ENCODE measurements around the gene DNAL1. TPM values are rescaled to one million over a fixed set of nuclear protein-coding genes. Genes with fewer than 3 reads are reported as not detected.

DNAL1 gene
- total RNA-seq, 2 donors from 2014 or later = 3.9 to 7.6 TPM

DNA sequence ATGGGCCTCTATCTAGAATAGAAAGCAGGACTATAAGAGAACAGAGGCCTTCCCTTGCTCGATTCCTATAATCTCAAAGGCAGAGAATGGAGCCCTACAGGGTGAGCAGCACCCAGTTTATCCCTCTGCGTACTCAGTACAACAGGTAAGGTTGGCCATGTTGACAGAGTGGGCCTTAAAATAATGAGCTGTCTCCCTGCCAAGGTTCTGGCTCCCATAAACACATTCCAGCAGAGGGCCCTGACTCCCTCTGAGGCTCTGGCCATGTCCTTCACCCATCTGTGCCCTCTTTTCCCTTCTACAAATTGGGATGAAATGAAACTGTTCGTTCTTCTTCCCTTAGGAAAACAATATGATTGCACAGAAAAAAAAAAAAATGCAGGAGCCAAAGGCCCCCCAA is 86.3 kb downstream of the DNAL1 start:
- H3K36me3 Mint-ChIP-seq (ENCODE audit: low read depth) = peaks cover 100% of the 10 kb centered on the region
- H3K9me3 Mint-ChIP-seq = no peaks in the 10 kb centered on the region
- H3K4me1 Mint-ChIP-seq = peaks cover 12% of the 10 kb centered on the region
- no peak for ATAC-seq (replicated peaks)
- no peak overlapping the region for H3K27ac Mint-ChIP-seq
- H3K27me3 Mint-ChIP-seq = no peaks in the 10 kb centered on the region
- no peak overlapping the region for H3K4me3 Mint-ChIP-seq

DNA sequence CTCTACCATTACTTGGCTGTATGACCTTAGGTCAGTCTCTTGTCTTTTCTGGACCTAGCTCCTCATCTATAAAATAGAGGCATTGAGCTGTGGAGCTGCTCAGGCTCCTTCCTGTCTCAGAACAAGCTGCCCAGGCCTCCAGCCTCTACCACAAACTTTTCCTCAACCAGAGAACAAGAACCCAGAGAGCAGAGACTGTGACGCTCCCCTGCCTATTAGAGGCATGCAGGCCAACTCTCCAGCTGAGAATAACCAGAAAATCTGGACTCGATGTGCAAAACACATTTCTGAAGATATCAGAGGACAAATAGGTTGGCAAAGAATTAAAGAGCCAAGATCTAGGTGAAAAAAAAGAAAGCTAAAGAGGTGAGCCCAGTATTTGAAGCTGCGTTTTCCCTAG is 87.2 kb downstream of the DNAL1 start:
- Mint-ChIP-seq H3K27ac (peak overlapping the region; percentile 70), H3K4me3 (no peak overlapping the region), H3K9me3 (no peaks in the 10 kb centered on the region), H3K4me1 (peaks cover 12% of the 10 kb centered on the region), H3K27me3 (no peaks in the 10 kb centered on the region), H3K36me3 (ENCODE audit: low read depth) (peaks cover 100% of the 10 kb centered on the region)
- ATAC-seq (replicated peaks) = no peak

DNA sequence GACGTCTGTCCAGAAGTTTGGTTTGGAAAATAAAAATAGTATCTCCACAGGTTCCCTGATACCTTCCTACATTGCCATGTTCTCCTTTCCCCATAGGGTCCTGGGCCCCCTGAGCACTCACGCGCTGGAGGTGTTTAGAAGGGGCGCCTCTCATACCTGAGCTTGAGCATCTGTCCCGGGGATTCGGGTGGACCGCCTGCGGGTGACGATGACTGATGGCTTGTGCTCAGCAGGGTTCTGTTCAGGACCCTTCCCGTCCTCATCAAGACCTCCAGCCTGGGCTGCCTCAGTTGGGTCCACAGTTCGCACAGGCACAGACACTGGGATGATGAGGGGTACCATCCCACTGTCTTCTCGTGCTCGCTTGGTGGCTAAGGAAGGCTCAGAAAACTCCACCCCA is 92.1 kb downstream of the DNAL1 start:
- peaks cover 8% of the 10 kb centered on the region for H3K4me1 Mint-ChIP-seq
- H3K4me3 Mint-ChIP-seq = no peak overlapping the region
- no peaks in the 10 kb centered on the region for H3K27me3 Mint-ChIP-seq
- no peak for ATAC-seq (replicated peaks)
- peaks cover 97% of the 10 kb centered on the region for H3K36me3 Mint-ChIP-seq (ENCODE audit: low read depth)
- no peaks in the 10 kb centered on the region for H3K9me3 Mint-ChIP-seq
- no peak overlapping the region for H3K27ac Mint-ChIP-seq

DNA sequence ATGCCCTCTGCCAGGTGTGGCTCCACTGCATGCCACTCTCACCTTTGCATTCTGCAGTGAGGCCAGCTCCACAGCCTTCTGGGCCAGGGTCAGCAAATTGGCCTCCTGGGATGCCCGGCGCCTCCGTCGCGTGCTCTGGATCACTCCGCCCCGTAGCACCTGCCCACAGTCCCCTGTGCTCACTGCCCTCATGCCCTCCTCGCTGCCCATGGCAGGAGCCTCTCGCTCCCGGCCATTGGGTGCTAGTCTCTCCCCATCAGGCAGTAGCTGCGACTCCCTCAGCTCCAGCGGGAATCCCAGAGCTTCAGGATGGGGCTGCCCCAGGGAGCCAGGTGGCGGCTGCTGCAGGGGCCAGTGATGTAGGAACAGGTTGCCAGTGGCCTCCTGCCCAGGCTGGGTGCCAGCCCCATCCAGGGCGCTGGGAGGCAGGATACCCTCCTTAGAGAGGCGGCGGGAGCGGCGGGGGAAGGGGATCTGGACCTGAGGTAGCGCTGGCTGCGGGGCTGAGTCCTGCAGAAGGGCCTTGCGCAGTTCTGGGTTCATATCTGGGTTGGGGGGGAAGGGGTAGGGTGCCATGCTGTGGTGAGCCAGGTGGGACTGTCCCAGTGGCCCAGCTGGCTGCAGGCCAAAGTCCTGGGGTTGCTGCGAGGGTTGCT is 93.9 kb downstream of the DNAL1 start:
- H3K27me3 Mint-ChIP-seq = no peaks in the 10 kb centered on the region
- peaks cover 26% of the 10 kb centered on the region for H3K4me1 Mint-ChIP-seq
- peaks cover 80% of the 10 kb centered on the region for H3K36me3 Mint-ChIP-seq (ENCODE audit: low read depth)
- no peaks in the 10 kb centered on the region for H3K9me3 Mint-ChIP-seq
- no peak for ATAC-seq (replicated peaks)
- H3K27ac Mint-ChIP-seq = no peak overlapping the region
- H3K4me3 Mint-ChIP-seq = no peak overlapping the region

DNA sequence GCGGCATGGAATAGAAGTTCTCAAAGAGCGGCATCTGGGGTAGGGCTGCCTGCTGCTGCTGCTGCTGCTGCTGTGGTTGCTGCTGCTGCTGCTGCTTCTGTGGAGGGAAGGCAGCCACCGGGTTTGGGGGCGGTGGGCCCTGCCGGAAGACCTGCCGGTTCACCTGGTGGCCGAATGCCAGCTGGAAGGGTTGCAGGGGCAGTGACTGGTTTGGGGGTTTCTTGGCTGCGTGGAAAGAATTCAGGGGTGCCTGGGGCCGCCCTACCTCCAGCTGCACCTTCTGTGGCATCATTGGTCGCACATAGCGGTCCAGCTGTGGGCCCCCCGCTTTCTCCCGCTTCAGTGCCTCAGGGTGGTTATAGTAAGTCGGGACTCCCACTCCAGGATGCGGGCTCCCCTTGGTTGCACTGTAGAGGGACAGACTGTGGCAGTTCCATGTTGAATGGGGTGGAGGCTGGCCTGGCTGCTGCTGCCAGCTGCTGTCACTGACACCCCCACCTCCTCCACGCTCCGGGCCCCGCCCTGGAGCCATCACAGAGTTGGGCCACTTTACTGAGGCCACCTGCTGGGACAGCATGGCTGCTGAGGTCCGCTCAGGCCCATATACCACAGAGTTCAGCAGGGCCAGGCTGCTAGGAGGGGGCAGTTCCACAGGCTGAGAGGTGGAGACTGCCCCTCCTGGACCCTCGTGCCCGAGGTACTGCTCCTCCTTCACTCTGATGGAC is 94.5 kb downstream of the DNAL1 start:
- peaks cover 33% of the 10 kb centered on the region for H3K4me1 Mint-ChIP-seq
- H3K27me3 Mint-ChIP-seq = no peaks in the 10 kb centered on the region
- H3K4me3 Mint-ChIP-seq = no peak overlapping the region
- ATAC-seq (replicated peaks) = no peak
- H3K36me3 Mint-ChIP-seq (ENCODE audit: low read depth) = peaks cover 73% of the 10 kb centered on the region
- H3K9me3 Mint-ChIP-seq = no peaks in the 10 kb centered on the region
- H3K27ac Mint-ChIP-seq = no peak overlapping the region

DNA sequence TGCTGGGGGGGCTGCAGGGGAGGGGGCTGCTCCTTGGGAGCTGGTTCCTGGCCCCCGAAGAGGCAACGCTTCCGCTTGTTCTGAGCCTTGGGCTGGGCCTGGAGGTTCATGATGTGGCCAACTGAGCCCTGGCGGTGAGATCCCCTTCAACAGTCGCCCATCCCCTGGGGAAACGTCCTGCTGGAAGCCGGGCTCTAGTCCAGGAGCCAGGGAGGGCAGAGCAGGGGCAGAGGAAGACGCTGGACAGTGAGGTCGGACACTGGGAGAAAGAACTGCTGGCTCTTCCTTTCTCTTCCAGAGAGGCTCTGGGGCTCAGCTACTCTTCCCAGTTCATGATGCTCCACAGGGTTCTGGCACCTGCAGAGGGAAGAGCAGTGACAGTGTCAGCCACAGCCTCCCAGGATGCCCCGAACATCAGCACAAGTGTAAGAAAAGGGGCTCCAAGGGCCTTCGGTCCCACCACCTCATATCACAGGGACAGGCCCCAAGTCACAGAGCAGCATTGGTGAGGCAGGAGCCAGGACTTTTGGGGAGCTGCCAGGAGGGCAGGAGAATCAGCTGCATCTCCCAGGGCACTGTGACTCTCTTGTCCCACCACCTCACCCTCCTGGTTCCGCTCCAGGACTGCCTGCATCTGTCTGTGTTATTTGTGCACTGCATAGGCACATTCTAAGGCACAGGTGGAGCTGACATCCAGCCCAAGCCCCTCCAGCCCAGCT is 95.3 kb downstream of the DNAL1 start:
- ATAC-seq (replicated peaks) = no peak
- peaks cover 39% of the 10 kb centered on the region for H3K4me1 Mint-ChIP-seq
- no peaks in the 10 kb centered on the region for H3K27me3 Mint-ChIP-seq
- H3K9me3 Mint-ChIP-seq = no peaks in the 10 kb centered on the region
- H3K36me3 Mint-ChIP-seq (ENCODE audit: low read depth) = peaks cover 70% of the 10 kb centered on the region
- H3K4me3 Mint-ChIP-seq = peak overlapping the region; percentile 90
- H3K27ac Mint-ChIP-seq = no peak overlapping the region

DNA sequence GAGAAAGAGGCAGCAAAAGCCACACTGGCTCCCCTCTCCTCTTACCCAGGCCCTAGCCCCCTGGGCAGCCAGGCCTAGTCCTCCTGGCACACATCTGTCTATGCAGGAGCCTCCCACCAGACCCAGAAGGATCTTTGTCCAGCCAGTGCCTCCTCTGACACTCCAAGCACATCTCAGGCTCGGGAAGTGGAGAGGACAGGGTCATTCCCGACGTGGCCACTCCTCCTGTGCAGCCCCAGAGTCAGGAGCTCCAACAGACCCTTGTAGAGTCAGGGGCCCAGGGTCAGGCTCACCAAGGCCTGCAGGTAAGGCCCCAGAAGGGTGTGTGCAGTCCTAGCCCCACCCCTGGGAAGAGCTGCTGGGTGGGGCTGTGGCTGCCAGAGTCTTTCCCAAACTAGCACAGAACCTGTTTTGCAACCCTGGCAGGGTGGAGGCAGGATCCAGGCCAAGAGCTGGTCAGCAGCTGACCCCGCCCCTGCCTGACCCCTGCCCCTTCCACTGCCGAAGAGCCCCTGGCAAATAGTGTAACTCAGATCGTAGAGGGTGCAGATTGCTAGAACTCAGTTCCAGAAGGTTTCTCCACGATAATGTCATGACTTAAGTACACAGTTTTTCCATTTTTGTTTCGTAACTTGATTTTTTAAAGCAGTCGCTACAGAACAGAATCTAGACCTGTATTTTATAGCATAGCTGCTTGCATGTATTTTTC is 96.0 kb downstream of the DNAL1 start:
- Mint-ChIP-seq H3K27me3 (no peaks in the 10 kb centered on the region), H3K36me3 (ENCODE audit: low read depth) (peaks cover 63% of the 10 kb centered on the region), H3K4me1 (peaks cover 45% of the 10 kb centered on the region), H3K9me3 (no peaks in the 10 kb centered on the region), H3K27ac (peak overlapping the region; percentile 84), H3K4me3 (peak overlapping the region; percentile 90)
- ATAC-seq (replicated peaks) = no peak

DNA sequence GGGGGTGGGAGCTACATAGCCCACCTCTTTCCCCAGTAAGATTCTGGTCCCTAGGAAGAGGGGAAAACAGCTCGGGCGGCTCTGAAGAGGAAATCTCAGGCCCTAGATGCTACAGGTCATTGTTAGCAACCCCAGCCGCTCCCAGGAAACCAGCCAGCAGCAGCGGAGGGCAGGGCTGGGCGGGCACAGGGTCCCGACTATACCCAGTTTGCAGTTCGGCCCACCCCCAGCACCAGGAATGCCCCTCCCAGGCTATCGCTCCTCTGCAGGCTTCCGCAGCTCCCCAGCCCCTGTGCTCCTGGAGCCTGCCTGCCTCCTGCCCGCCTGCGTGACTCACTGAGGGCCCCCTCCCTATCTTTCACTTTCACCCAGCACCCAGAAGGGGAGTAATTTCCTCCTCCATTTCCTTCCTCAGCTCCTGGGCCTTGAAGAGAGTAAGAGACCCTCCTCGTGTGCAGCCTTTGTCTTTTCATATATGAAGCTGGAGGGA is 96.6 kb downstream of the DNAL1 start:
- Mint-ChIP-seq H3K4me3 (peak overlapping the region; percentile 90), H3K4me1 (peaks cover 45% of the 10 kb centered on the region)

DNA sequence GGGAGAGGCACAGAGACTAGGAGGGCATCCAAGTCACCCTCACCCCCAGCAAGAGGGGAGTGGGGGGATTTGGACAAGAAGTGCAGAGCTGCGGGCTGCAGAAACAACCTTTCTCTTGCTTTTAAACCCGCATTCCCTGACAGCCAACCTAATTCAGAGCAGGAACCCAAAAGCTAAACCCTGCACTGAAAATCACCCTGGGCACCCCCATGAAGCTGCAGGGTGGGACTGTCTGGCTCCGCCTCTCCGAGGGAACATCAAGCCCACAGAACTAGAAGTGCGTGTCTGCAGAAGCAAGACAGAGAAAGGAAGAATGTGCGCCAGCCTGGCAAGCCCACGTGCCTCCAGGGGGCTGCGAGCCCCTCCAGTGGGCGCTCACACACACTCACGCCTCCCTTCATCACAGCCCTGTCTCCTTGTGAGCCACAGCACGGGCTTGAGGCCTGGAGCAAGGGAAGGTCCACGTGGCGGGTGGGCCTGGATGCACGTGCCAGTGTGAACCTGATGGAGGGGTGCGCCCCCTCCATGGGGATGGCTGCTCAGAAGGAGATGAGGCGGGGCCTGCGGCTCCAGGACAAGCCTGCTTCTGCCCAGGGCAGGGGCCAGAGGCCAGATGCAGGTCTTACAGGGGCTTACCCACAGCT is 97.2 kb downstream of the DNAL1 start:
- Mint-ChIP-seq H3K9me3 (no peaks in the 10 kb centered on the region), H3K27ac (peak overlapping the region; percentile 84), H3K27me3 (no peaks in the 10 kb centered on the region), H3K4me3 (peak overlapping the region; percentile 90), H3K36me3 (ENCODE audit: low read depth) (peaks cover 57% of the 10 kb centered on the region), H3K4me1 (peaks cover 49% of the 10 kb centered on the region)
- peak; percentile 17 for ATAC-seq (replicated peaks)

More for the DNA sequence above, 96.6 kb downstream of the DNAL1 start:
- Mint-ChIP-seq H3K36me3 (ENCODE audit: low read depth) (peaks cover 57% of the 10 kb centered on the region), H3K27ac (peak overlapping the region; percentile 84), H3K27me3 (no peaks in the 10 kb centered on the region), H3K9me3 (no peaks in the 10 kb centered on the region)
- peak; percentile 79 for ATAC-seq (replicated peaks)

DNA sequence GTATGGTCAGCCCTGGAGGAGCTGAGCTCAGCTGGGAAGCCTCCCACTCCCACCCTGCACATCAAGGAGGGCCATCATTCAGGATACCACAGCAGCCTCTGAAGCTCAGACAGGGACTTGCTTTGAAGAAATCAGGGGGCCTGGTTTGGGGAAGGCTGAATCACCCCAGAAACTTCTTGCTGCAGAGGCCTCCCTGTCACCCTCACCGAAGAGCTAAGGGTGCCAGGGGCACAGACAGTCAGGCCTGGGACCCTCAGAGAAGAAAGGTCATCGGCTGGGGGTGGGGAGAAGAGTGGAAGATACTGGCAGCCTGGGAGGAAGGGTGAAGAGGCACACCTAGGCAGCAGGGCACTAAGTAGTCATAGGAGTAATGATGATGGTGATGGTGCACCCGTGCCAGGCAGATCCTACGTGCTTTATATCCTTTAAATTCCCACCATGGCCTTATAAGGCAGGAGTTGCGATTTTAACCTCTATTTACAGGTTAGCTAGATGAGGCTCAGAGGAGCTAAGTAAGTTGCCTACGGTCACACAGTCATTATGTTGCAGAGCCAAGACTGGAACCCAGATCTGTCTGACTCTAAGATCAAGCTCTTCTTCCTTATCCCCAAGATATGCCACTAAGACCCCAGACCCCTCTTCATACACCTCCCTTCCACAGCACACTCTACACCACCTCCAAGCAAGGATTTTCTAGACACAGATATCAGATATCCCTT is 97.9 kb downstream of the DNAL1 start:
- peak; percentile 34 for ATAC-seq (replicated peaks)
- Mint-ChIP-seq H3K4me1 (peaks cover 56% of the 10 kb centered on the region), H3K9me3 (no peaks in the 10 kb centered on the region)

DNA sequence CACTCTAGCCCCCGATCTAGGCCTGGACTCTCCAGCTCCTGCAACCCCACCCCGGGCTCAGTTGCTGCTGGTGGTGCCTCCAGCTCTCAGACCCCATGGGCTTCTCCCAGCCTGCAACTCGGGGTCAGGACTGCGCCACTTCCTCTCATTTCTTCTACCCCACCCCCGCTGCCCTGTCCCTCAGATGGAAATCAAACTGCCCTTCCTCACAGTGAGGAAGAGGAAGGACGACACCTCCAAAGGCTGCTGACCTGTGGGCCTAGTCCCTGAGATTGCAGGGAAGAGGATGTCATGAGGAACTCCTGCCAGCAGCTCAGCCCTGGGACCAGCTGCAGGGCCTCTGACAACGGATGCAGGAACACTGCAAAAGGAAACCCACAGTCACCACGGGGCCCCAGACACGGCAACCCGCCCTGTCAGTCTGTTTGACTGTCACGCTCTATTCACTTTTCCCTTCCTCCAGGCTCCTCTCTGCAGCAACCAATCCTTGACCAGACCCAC is 98.7 kb downstream of the DNAL1 start:
- H3K9me3 Mint-ChIP-seq = no peaks in the 10 kb centered on the region
- ATAC-seq (replicated peaks) = peak; percentile 55
- peaks cover 57% of the 10 kb centered on the region for H3K36me3 Mint-ChIP-seq (ENCODE audit: low read depth)
- H3K4me1 Mint-ChIP-seq = peaks cover 64% of the 10 kb centered on the region
- H3K27ac Mint-ChIP-seq = peak overlapping the region; percentile 84
- peak overlapping the region; percentile 90 for H3K4me3 Mint-ChIP-seq
- H3K27me3 Mint-ChIP-seq = no peaks in the 10 kb centered on the region

More for the DNA sequence above, 97.9 kb downstream of the DNAL1 start:
- Mint-ChIP-seq H3K4me3 (peak overlapping the region; percentile 90), H3K36me3 (ENCODE audit: low read depth) (peaks cover 57% of the 10 kb centered on the region), H3K27ac (peak overlapping the region; percentile 84), H3K27me3 (no peaks in the 10 kb centered on the region)

DNA sequence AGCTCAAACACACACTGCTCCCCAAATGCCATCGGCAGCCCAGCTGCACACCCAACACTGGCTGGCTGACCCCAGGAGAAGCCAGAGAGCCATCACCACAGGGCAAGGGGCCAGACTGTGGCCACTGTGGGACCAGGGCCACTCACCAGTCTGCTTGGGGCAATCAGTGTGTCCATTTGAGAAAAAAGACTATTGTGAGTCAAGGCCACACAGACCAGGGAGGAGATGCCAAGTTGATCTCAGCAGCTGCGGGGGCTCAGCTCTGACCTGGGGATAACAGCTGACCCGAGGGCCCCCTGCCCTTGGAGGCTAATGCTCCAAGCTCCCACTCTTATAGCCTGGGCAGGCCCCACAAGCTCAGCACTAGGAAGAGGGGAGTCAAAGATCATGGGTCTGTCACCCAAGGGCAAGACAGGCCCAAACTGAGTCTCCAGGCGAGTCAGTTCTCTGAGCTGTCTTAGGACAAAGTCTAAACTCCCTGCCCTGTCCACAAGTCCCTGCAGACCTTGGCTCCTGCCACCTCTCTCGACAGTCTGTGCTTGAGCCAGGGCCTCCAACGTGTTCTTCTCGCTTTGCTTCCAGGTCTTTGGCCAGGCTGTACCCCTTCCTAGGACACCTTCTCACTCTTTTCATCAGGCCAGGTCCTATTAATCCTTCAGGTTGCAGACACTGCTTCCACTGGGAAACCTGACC is 99.5 kb downstream of the DNAL1 start:
- ATAC-seq (replicated peaks) = no peak
- H3K9me3 Mint-ChIP-seq = no peaks in the 10 kb centered on the region

More for the DNA sequence above, 99.5 kb downstream of the DNAL1 start:
- Mint-ChIP-seq H3K36me3 (ENCODE audit: low read depth) (peaks cover 57% of the 10 kb centered on the region), H3K27ac (peak overlapping the region; percentile 84), H3K4me3 (peak overlapping the region; percentile 90), H3K27me3 (no peaks in the 10 kb centered on the region), H3K4me1 (peaks cover 71% of the 10 kb centered on the region)

Measured in activated T-helper 17 cell treated with anti-CD3 and anti-CD28 coated beads, Interleukin-2, amount 50 U/mL, for 72 hours (primary cell).